HEK293 (cell line): ENCODE results near the gene CDYL.

Experiments used
- CTCF ChIA-PET: fragments of 350-600 bp; formaldehyde crosslinking; extraction: SDS; loops from one replicate; lab custom pipeline; 2021; ENCODE audit warnings: antibody characterized with exemption; lab: Yijun Ruan, JAX
- POLR2A ChIA-PET: fragments of 300-600 bp; formaldehyde crosslinking; extraction: SDS; loops from one replicate; lab custom pipeline; 2020; ENCODE audit warnings: antibody characterized with exemption, inconsistent platforms; lab: Yijun Ruan, JAX
- H3K27ac ChIP-seq: fragments of 200-500 bp; sonication (Bioruptor generic); 2 replicates; pipeline ENCODE4 v1.5.1; 2014; ENCODE audit warnings: low read depth, low read length, control low read depth, inconsistent platforms; ENCODE audit errors: extremely low read depth
- H3K36me3 ChIP-seq, 2 experiments: fragments of 200-500 bp in 1 of 2; sonication (Bioruptor generic) in 1 of 2; 1 replicate in 1 of 2; 2 replicates in 1 of 2; pipeline ENCODE4 v1.5.1; 2014 to 2017; ENCODE audit warnings: inconsistent platforms in 2 of 2, low read length in 2 of 2; ENCODE audit not compliant: control insufficient read depth in 2 of 2, insufficient read depth in 1 of 2
- H3K4me1 ChIP-seq: fragments of 200-500 bp; sonication (Bioruptor generic); 2 replicates; pipeline ENCODE4 v1.5.1; 2014; ENCODE audit warnings: mild to moderate bottlenecking, low read length, inconsistent platforms; ENCODE audit not compliant: control insufficient read depth, insufficient read depth
- H3K4me3 ChIP-seq: 2 replicates; pipeline ENCODE4 v1.5.1; 2011; ENCODE audit warnings: low read depth, mild to moderate bottlenecking, control low read depth, low read length, moderate library complexity
- H3K9me3 ChIP-seq: fragments of 200-500 bp; sonication (Bioruptor generic); 2 replicates; pipeline ENCODE4 v1.5.1; 2014; ENCODE audit warnings: low read depth, low read length, inconsistent platforms; ENCODE audit not compliant: control insufficient read depth, insufficient read depth
- HOXC10 ChIP-seq: sonication (generic); formaldehyde crosslinking; IDR thresholded peaks from 2 replicates; pipeline ENCODE4 v1.8.1; 2023; ENCODE audit warnings: mild to moderate bottlenecking, missing genetic modification reagents
- SCRT1 ChIP-seq: fragments of 450-650 bp; formaldehyde crosslinking; IDR thresholded peaks from 2 replicates; pipeline ENCODE4 v1.5.1; 2016; ENCODE audit warnings: missing biosample characterization, missing genetic modification characterization, borderline replicate concordance
- SP7 ChIP-seq: fragments of 450-650 bp; formaldehyde crosslinking; IDR thresholded peaks from 2 replicates; pipeline ENCODE4 v1.5.1; 2016; ENCODE audit warnings: missing biosample characterization, missing genetic modification characterization
- YY2 ChIP-seq: fragments of 450-650 bp; formaldehyde crosslinking; IDR thresholded peaks from 2 replicates; pipeline ENCODE4 v1.5.1; 2016; ENCODE audit warnings: missing biosample characterization, missing genetic modification characterization
- ZBTB10 ChIP-seq: fragments of 450-650 bp; formaldehyde crosslinking; IDR thresholded peaks from 2 replicates; pipeline ENCODE4 v1.5.1; 2016; ENCODE audit warnings: missing biosample characterization, missing genetic modification characterization
- ZNF155 ChIP-seq: fragments of 450-650 bp; formaldehyde crosslinking; IDR thresholded peaks from 2 replicates; pipeline ENCODE4 v1.5.1; 2016; ENCODE audit warnings: missing biosample characterization, missing genetic modification characterization
- ZNF16 ChIP-seq: fragments of 450-650 bp; formaldehyde crosslinking; IDR thresholded peaks from 2 replicates; pipeline ENCODE4 v1.5.1; 2016; ENCODE audit warnings: low read depth, missing biosample characterization, missing genetic modification characterization
- ZNF184 ChIP-seq: fragments of 450-650 bp; IDR thresholded peaks from 2 replicates; pipeline ENCODE4 v1.5.1; 2018; ENCODE audit warnings: missing biosample characterization, mild to moderate bottlenecking, missing genetic modification characterization
- ZNF266 ChIP-seq: fragments of 450-650 bp; formaldehyde crosslinking; IDR thresholded peaks from 2 replicates; pipeline ENCODE4 v1.5.1; 2016; ENCODE audit warnings: missing biosample characterization, missing genetic modification characterization, low read depth
- ZNF280C ChIP-seq: fragments of 450-650 bp; formaldehyde crosslinking; IDR thresholded peaks from 2 replicates; pipeline ENCODE4 v1.5.1; 2016; ENCODE audit warnings: missing biosample characterization, missing genetic modification characterization
- ZNF324 ChIP-seq: fragments of 450-650 bp; formaldehyde crosslinking; IDR thresholded peaks from 2 replicates; pipeline ENCODE4 v1.5.1; 2016; ENCODE audit warnings: missing biosample characterization, missing genetic modification characterization
- ZNF341 ChIP-seq: fragments of 450-650 bp; formaldehyde crosslinking; IDR thresholded peaks from 2 replicates; pipeline ENCODE4; 2016; ENCODE audit warnings: low read depth, missing biosample characterization, missing genetic modification characterization
- ZNF433 ChIP-seq: fragments of 450-650 bp; formaldehyde crosslinking; IDR thresholded peaks from 2 replicates; pipeline ENCODE4 v1.5.1; 2016; ENCODE audit warnings: missing biosample characterization, missing genetic modification characterization, low read depth
- ZNF664 ChIP-seq: fragments of 450-650 bp; formaldehyde crosslinking; IDR thresholded peaks from 2 replicates; pipeline ENCODE4 v1.5.1; 2016; ENCODE audit warnings: missing biosample characterization, missing genetic modification characterization
- TF ChIP-seq, protein P1 (sequence below): fragments of 450-650 bp; formaldehyde crosslinking; IDR thresholded peaks from 2 replicates; pipeline ENCODE4 v1.5.1; 2017; ENCODE audit warnings: missing biosample characterization, missing genetic modification characterization

CDYL gene

DNA sequence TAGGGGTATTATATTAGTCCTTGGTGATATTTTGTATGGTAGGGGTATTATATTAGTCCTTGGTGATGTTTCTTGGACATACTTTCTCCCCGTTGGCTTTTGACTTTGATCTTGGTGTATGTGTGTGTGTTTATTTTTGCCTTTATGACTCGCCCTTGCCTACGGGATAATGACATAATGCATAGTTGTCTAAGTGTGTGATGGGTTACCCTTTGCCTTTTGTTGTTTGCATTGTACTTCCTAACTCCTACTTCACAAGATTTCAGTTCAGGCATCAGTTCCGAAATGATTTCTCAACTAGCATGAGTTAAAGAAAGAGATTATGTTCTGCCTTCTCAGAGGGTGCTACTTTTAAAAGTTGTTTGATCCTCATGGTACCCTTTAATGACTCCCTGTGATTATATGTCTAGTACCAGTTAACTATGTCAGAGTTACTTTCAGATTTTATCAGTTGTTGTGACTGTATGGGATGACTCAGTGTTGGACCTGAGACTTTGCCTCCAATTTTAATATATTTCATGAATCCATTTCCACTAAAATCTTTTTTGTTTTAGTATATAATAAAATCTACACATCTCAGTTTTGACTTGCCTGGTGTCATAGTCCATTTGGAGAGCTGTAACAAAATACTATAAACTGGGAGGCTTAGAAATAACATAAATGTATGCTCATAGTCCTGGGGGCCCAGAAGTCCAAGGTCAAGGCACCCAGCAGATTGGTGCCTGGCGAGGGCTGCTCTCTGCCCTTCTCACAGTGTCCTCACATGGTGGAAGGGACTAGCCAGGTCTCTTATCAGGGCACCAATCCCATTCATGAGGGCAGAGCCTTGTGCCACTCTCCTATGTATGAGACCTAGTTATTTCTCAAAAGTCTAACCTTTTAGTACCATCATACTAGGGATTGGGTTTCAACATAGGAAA, 34.1 kb downstream of the CDYL start (continued):
- TF ChIP-seq ZNF433 (tag by site-specific recombination) (no peak), ZNF266 (no peak)

GRCh38 chr6:4812068-4812467, 35.9 kb downstream of the CDYL start:
- Histone ChIP-seq H3K4me1 (peaks cover 15% of the 10 kb centered on the region), H3K4me3 (no peak overlapping the region), H3K9me3 (no peaks in the 10 kb centered on the region)
- TF ChIP-seq ZBTB10 (tag by site-specific recombination) (no peak), YY2 (tag by site-specific recombination) (no peak), ZNF341 (tag by site-specific recombination) (no peak), SCRT1 (no peak), HOXC10 (CRISPR knock-in tag) (no peak), ZNF184 (tag by site-specific recombination) (no peak), ZNF324 (tag by site-specific recombination) (no peak), SP7 (tag by site-specific recombination) (no peak), ZNF16 (no peak), ZNF664 (tag by site-specific recombination) (no peak)
- TF ChIP-seq, protein P1, sequence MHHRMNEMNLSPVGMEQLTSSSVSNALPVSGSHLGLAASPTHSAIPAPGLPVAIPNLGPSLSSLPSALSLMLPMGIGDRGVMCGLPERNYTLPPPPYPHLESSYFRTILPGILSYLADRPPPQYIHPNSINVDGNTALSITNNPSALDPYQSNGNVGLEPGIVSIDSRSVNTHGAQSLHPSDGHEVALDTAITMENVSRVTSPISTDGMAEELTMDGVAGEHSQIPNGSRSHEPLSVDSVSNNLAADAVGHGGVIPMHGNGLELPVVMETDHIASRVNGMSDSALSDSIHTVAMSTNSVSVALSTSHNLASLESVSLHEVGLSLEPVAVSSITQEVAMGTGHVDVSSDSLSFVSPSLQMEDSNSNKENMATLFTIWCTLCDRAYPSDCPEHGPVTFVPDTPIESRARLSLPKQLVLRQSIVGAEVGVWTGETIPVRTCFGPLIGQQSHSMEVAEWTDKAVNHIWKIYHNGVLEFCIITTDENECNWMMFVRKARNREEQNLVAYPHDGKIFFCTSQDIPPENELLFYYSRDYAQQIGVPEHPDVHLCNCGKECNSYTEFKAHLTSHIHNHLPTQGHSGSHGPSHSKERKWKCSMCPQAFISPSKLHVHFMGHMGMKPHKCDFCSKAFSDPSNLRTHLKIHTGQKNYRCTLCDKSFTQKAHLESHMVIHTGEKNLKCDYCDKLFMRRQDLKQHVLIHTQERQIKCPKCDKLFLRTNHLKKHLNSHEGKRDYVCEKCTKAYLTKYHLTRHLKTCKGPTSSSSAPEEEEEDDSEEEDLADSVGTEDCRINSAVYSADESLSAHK (tag by site-specific recombination): no peak
- TF ChIP-seq, all 188 proteins: peak for 0
- Histone ChIP-seq H3K36me3 (no peaks in the 10 kb centered on the region), H3K27ac (no peak overlapping the region)
- POLR2A ChIA-PET: interaction anchor here (0.7 kb wide), 2 partner anchors 35 to 457 kb away, joined by 4 to 7 read pairs; no protein-coding TSS in a partner anchor
- CTCF ChIA-PET: interaction anchor here (0.5 to 2.1 kb wide), 7 partner anchors 22 to 1883 kb away, joined by 3 to 7 read pairs (median 4); no protein-coding TSS in a partner anchor

DNA sequence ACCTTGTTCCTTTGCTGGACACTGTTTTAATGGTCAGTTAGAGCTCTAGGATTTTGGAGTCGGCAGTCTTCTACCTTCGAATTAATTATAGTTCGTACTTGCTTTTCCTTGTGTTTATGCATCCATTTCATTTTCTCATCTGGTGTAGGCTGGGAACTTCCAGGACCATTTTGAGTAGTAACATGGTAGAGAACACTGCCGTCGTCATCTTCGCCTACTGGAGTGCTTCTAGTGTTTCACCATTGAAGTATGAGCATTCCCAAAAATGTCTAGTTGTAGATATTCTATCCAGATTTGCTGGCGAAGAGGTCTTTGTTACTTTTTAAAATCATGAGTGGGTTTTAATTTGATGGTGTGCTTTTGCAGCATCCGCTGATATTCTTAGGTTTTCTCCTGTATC, 36.9 kb downstream of the CDYL start:
- peaks cover 15% of the 10 kb centered on the region for H3K4me1 ChIP-seq
- CTCF ChIA-PET: interaction anchor here (0.5 to 2.1 kb wide), 4 partner anchors 23 to 505 kb away, joined by 3 to 7 read pairs (median 4); no protein-coding TSS in a partner anchor
- H3K4me3 ChIP-seq: no peak overlapping the region
- TF ChIP-seq ZNF155 (tag by site-specific recombination) (no peak), ZNF280C (no peak)
- H3K9me3 ChIP-seq: no peaks in the 10 kb centered on the region
- H3K36me3 ChIP-seq: no peaks in the 10 kb centered on the region
- POLR2A ChIA-PET: no interaction called here
- no peak overlapping the region for H3K27ac ChIP-seq
